ENCODE measurements around the gene SH3TC2.

SH3TC2 gene

GRCh38 chr5:149002053-149002452 lies 60.8 kb downstream of the SH3TC2 start (continued):
- TF ChIP-seq GLIS1 (tag by site-specific recombination; IDR thresholded peaks at IDR 0.05) (peak; percentile 96), ZNF560 (tag by site-specific recombination; IDR thresholded peaks at IDR 0.05; ENCODE audit: borderline replicate concordance) (no peak), ZNF530 (tag by site-specific recombination; IDR thresholded peaks at IDR 0.05; ENCODE audit: low read depth) (no peak), ZFP37 (tag by site-specific recombination; IDR thresholded peaks at IDR 0.05) (0 out of 2 replicates have a peak, but pooled peaks have one; percentile 54), ZNF843 (tag by site-specific recombination; IDR thresholded peaks at IDR 0.05) (0 out of 2 replicates have a peak, but pooled peaks have one; percentile 33), ZNF398 (tag by site-specific recombination; IDR thresholded peaks at IDR 0.05) (peak; percentile 48; the same call in 1 of the 2 replicates), ZNF776 (tag by site-specific recombination; IDR thresholded peaks at IDR 0.05; ENCODE audit: borderline replicate concordance) (no peak), MEIS1 (CRISPR knock-in tag; IDR thresholded peaks at IDR 0.05; ENCODE audit: borderline replicate concordance) (0 out of 2 replicates have a peak, but pooled peaks have one; percentile 9), HOXD13 (CRISPR knock-in tag; IDR thresholded peaks at IDR 0.05; ENCODE audit: borderline replicate concordance) (peak; percentile 31; the same call in 1 of the 2 replicates)

GRCh38 chr5:149001162-149001561 lies 61.7 kb downstream of the SH3TC2 start:
- H3K4me3 ChIP-seq (ENCODE audit: low read depth, low read length): no peak overlapping the region
- no peak for TF ChIP-seq ZBTB49 (tag by site-specific recombination; IDR thresholded peaks at IDR 0.05; ENCODE audit: low read depth)
- TF ChIP-seq ZNF121 (tag by site-specific recombination; IDR thresholded peaks at IDR 0.05): no peak
- no peak for TF ChIP-seq ZNF274 (IDR thresholded peaks at IDR 0.05; ENCODE audit: low read length)
- TF ChIP-seq ZNF274 (tag by site-specific recombination; IDR thresholded peaks at IDR 0.05; ENCODE audit: borderline replicate concordance): no peak
- no peak for TF ChIP-seq ZBTB6 (tag by site-specific recombination; IDR thresholded peaks at IDR 0.05)
- TF ChIP-seq ZNF19 (tag by site-specific recombination; IDR thresholded peaks at IDR 0.05; ENCODE audit: low read depth): no peak
- no peak for TF ChIP-seq INSM2 (tag by site-specific recombination; IDR thresholded peaks at IDR 0.05)
- no peak for TF ChIP-seq HOXD13 (CRISPR knock-in tag; IDR thresholded peaks at IDR 0.05; ENCODE audit: borderline replicate concordance)
- TF ChIP-seq ZNF335 (tag by site-specific recombination; conservative IDR thresholded peaks at IDR 0.05): no peak
- no peak for TF ChIP-seq ZNF133 (tag by site-specific recombination; IDR thresholded peaks at IDR 0.05)
- no peak for TF ChIP-seq ZNF174 (tag by site-specific recombination; IDR thresholded peaks at IDR 0.05)
- TF ChIP-seq ZBTB48 (tag by site-specific recombination; IDR thresholded peaks at IDR 0.05): no peak
- TF ChIP-seq ZNF501 (tag by site-specific recombination; IDR thresholded peaks at IDR 0.05): no peak
- no peak for TF ChIP-seq ZNF530 (tag by site-specific recombination; IDR thresholded peaks at IDR 0.05; ENCODE audit: low read depth)
- TF ChIP-seq ZFP69B (tag by site-specific recombination; IDR thresholded peaks at IDR 0.05): no peak
- no peak overlapping the region for H3K27ac ChIP-seq (ENCODE audit: extremely low read depth, low read depth, low read length)
- ChIA-PET CTCF (interaction anchor here (0.7 to 5.7 kb wide), 13 partner anchors 18 to 518 kb away, joined by 3 to 42 read pairs (median 4); no protein-coding TSS in a partner anchor), POLR2A (interaction anchor here (0.9 kb wide), 2 partner anchors 10 to 33 kb away, joined by 3 read pairs; no protein-coding TSS in a partner anchor)
- H3K36me3 ChIP-seq (ENCODE audit: control insufficient read depth in 2 of 2, insufficient read depth in 1 of 2, low read length in 2 of 2): no peaks in the 10 kb centered on the region
- no peaks in the 10 kb centered on the region for H3K4me1 ChIP-seq (ENCODE audit: control insufficient read depth, insufficient read depth, low read length)
- H3K9me3 ChIP-seq (ENCODE audit: control insufficient read depth, insufficient read depth, low read depth, low read length): no peaks in the 10 kb centered on the region

All from HEK293 (cell line).